ENCODE data around the gene HACD2.

The HACD2 gene

DNA sequence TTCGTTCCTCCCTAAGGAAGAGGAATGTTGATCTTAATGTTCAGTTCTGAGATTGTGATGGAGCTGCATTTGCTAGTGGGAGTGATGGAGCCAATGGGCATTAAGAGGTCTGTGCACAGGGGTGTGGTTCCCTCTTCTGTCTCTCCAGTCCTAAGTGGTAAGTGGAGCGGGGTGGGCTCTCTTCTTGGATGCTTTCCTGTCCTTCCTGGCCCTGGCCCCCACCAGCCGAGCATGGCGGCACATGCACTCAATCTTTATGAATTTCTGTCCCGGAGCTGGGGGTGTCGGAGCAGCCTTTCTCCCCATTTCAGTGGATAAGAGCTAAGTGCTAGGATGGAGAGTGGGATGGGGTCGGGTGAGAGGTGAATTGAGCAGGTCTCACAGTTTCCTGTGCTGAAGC is 98.4 kb downstream of the HACD2 start:
- DNase-seq (ENCODE audit: low read depth, low spot score): no peak
- H3K36me3 ChIP-seq (ENCODE audit: insufficient read depth, low read length): peaks cover 4% of the 10 kb centered on the region; the same call in 1 of the 2 replicates
- no peak for TF ChIP-seq EZH2 (IDR thresholded peaks at IDR 0.05)
- TF ChIP-seq FOXP2 (optimal IDR thresholded peaks at IDR 0.05; ENCODE audit: control extremely low read depth, extremely low read length, insufficient read depth): no peak
- no peak for TF ChIP-seq POLR2AphosphoS5 (IDR thresholded peaks at IDR 0.05; ENCODE audit: borderline replicate concordance, low read depth, low read length)
- H3K27ac ChIP-seq: no peak overlapping the region
- H3K4me3 ChIP-seq: no peak overlapping the region
- H3K9me3 ChIP-seq (ENCODE audit: low read depth, low read length): no peaks in the 10 kb centered on the region
- no peak overlapping the region for H3K9ac ChIP-seq (ENCODE audit: insufficient read length)

DNA sequence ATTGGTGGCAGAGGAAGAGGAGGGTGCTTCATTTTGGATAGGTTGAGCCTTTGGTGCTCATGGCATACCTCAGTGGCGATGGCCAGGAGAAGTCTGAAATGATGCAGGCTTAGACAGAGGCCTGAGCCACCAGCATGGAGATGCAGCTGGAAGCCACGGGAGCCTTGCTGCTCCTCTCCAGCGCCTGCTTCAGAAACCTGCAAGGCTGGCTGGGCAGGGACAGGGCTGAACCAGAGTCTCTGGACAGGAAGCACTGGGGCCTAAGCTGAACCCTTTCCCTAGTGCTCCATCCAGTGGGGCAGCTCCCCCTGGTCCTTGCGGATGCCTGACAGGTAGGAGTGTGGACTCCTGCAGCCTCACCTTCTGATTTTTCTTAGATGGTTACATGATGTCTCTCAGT is 99.3 kb downstream of the HACD2 start:
- no peak for DNase-seq (ENCODE audit: low read depth, low spot score)
- TF ChIP-seq FOXP2 (optimal IDR thresholded peaks at IDR 0.05; ENCODE audit: control extremely low read depth, extremely low read length, insufficient read depth): no peak
- no peak for TF ChIP-seq EZH2 (IDR thresholded peaks at IDR 0.05)
- TF ChIP-seq POLR2AphosphoS5 (IDR thresholded peaks at IDR 0.05; ENCODE audit: borderline replicate concordance, low read depth, low read length): no peak
- H3K9me3 ChIP-seq (ENCODE audit: low read depth, low read length): no peaks in the 10 kb centered on the region

DNA sequence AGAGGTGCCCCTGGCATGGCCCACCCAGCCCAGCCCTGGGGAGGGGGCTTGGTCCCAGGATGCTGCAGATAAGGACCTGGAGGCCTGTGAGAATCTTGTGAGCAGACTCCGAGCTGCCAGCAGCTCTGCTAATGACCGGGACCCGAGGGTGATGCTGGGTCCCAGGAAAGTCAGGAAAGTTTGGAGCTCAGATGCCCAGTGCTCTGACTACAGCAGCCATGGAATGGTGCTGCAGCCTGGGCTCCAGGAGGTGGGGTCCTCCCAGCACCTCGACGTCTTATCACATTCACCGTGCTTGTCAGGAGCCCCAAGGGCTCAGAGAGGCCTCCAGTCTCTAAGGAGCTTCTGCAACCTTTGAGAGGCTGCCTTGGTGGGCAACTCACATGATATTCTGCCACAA is 101.7 kb downstream of the HACD2 start:
- TF ChIP-seq EZH2 (IDR thresholded peaks at IDR 0.05): no peak
- TF ChIP-seq FOXP2 (optimal IDR thresholded peaks at IDR 0.05; ENCODE audit: control extremely low read depth, extremely low read length, insufficient read depth): no peak
- TF ChIP-seq POLR2AphosphoS5 (IDR thresholded peaks at IDR 0.05; ENCODE audit: borderline replicate concordance, low read depth, low read length): no peak
- H3K9ac ChIP-seq (ENCODE audit: insufficient read length): no peak overlapping the region
- H3K36me3 ChIP-seq (ENCODE audit: insufficient read depth, low read length): no peaks in the 10 kb centered on the region
- no peak overlapping the region for H3K27ac ChIP-seq
- DNase-seq (ENCODE audit: low read depth, low spot score): no peak
- H3K9me3 ChIP-seq (ENCODE audit: low read depth, low read length): no peaks in the 10 kb centered on the region
- H3K4me3 ChIP-seq: no peak overlapping the region

More for the DNA sequence above, 99.3 kb downstream of the HACD2 start:
- H3K4me3 ChIP-seq: no peak overlapping the region
- peaks cover 2% of the 10 kb centered on the region; the same call in 1 of the 2 replicates for H3K36me3 ChIP-seq (ENCODE audit: insufficient read depth, low read length)
- no peak overlapping the region for H3K27ac ChIP-seq
- no peak overlapping the region for H3K9ac ChIP-seq (ENCODE audit: insufficient read length)

DNA sequence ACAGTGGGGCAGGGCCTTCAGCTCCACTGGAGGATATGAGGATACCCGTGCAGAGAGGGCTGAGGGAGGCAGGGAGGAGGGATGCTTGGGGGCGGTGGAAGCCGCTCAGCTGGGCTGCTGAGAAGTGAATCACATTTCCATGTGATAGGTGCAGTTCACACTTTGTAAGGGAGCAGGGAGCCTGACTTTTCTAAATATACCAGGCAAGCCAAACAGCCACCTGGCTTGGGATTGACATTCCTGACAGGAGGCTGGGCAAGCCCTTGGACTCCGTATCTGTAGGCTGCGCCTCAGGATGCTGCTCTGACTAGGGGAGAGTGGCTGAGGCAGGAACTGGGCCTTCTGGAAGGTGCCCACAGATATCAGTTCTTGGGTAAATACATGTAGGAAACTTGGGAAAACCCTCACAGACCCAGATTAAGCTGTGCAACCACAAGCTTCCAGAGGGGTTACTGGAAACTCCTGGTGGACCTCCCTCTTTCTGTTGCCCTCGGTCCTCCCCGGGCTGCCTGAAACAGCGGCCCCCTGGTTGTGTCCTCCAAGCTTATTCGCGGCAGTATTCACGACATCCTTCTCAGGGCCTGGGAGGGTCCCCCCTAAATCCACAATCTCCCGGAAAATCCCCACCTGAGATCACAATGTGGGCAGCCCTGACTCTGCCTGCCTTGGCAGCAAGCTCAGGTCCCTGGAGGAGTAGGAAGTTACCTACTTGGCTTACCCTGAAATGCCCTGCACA is 103.0 kb downstream of the HACD2 start:
- Histone ChIP-seq H3K36me3 (ENCODE audit: insufficient read depth, low read length) (no peaks in the 10 kb centered on the region), H3K27ac (no peak overlapping the region), H3K9ac (ENCODE audit: insufficient read length) (no peak overlapping the region), H3K4me3 (no peak overlapping the region), H3K9me3 (ENCODE audit: low read depth, low read length) (no peaks in the 10 kb centered on the region)
- no peak for TF ChIP-seq POLR2AphosphoS5 (IDR thresholded peaks at IDR 0.05; ENCODE audit: borderline replicate concordance, low read depth, low read length)
- no peak for TF ChIP-seq EZH2 (IDR thresholded peaks at IDR 0.05)
- no peak for TF ChIP-seq FOXP2 (optimal IDR thresholded peaks at IDR 0.05; ENCODE audit: control extremely low read depth, extremely low read length, insufficient read depth)
- DNase-seq (ENCODE audit: low read depth, low spot score): no peak

DNA sequence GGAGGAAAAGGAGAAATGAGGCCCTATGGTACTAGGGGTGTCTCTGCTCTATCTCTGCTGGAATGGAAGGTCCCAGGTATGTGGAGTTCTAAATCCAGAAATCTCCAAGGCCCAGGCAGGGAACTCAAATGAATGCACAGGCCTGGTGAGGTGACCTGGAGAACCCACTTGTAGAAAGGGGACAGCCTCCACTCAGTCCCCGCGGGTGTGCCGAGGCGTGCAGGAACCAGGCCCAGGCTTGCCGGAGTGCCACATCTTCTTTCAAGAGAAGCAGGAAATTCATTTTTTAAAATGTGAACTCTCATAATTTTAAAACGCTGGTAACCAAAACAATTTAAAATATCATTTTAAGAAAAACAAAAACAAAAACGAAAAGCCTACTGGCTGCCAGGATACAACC is 103.8 kb downstream of the HACD2 start:
- Histone ChIP-seq H3K9ac (ENCODE audit: insufficient read length) (no peak overlapping the region), H3K9me3 (ENCODE audit: low read depth, low read length) (no peaks in the 10 kb centered on the region), H3K36me3 (ENCODE audit: insufficient read depth, low read length) (no peaks in the 10 kb centered on the region), H3K4me3 (no peak overlapping the region), H3K27ac (no peak overlapping the region)
- TF ChIP-seq FOXP2 (optimal IDR thresholded peaks at IDR 0.05; ENCODE audit: control extremely low read depth, extremely low read length, insufficient read depth) (no peak), EZH2 (IDR thresholded peaks at IDR 0.05) (no peak), POLR2AphosphoS5 (IDR thresholded peaks at IDR 0.05; ENCODE audit: borderline replicate concordance, low read depth, low read length) (no peak)
- no peak for DNase-seq (ENCODE audit: low read depth, low spot score)

DNA sequence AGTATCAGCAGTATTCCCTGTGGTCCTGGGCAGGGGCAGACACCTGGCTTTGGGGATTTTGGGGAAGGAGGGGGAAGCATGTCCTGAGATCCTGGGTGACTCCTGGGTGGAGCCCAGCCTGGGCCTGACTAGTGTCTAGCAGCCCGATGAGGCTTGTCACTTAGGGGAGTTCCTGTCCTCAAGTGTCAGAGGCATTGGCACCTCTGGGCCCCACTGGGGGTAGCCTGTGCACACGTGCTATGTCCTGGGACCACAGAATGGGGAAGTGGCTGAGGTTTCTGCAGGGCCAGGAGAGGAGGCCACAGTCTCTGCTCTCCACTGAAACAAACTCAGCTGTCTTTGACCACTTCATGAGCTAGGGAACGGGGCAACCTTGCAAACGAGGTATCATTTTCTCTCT is 104.4 kb downstream of the HACD2 start:
- no peaks in the 10 kb centered on the region for H3K9me3 ChIP-seq (ENCODE audit: low read depth, low read length)
- H3K9ac ChIP-seq (ENCODE audit: insufficient read length): no peak overlapping the region
- no peak for DNase-seq (ENCODE audit: low read depth, low spot score)
- no peaks in the 10 kb centered on the region for H3K36me3 ChIP-seq (ENCODE audit: insufficient read depth, low read length)
- TF ChIP-seq POLR2AphosphoS5 (IDR thresholded peaks at IDR 0.05; ENCODE audit: borderline replicate concordance, low read depth, low read length) (no peak), EZH2 (IDR thresholded peaks at IDR 0.05) (no peak), FOXP2 (optimal IDR thresholded peaks at IDR 0.05; ENCODE audit: control extremely low read depth, extremely low read length, insufficient read depth) (no peak)
- H3K27ac ChIP-seq: no peak overlapping the region
- no peak overlapping the region for H3K4me3 ChIP-seq

DNA sequence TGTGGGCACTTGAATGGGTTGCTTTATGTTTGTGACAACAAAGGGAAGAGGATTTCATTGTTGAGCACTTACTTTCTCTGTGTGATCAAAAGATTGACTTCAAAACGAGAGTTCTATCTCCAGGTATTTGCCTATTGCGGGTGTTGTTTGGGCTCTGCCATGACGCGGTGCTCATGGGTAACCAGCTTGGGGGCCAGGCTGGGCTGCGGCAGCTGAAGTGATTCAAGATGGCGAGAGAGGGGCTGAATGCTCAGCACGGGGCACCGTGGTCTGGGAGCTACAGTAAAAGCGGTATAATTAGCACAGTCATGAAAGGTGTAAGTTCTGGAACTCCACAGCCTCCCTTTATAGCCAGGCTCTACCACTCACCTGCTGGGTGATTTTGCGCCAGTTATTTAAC is 105.0 kb downstream of the HACD2 start:
- TF ChIP-seq EZH2 (IDR thresholded peaks at IDR 0.05): no peak
- no peak for TF ChIP-seq FOXP2 (optimal IDR thresholded peaks at IDR 0.05; ENCODE audit: control extremely low read depth, extremely low read length, insufficient read depth)
- no peak for TF ChIP-seq POLR2AphosphoS5 (IDR thresholded peaks at IDR 0.05; ENCODE audit: borderline replicate concordance, low read depth, low read length)

DNA sequence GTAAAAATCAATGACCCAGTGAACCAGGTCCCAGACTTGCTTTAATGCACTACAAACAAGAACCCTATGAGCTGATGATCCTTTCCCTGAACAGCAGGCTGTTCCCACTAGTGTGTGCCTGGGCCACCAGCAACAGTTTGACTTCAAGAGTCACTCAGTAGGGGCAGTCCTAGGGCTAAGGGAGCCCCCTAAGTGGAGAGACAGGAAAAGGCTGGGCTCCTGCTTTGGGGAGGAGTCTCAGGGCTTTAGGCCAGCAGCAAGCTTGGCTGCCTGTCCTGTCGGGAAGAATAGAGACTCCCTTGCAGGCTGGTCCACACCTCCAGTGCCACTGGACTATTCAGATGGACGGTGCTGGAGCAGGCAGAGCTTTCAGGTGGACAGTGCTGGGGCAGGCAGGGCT is 106.5 kb downstream of the HACD2 start:
- Histone ChIP-seq H3K9ac (ENCODE audit: insufficient read length) (no peak overlapping the region), H3K9me3 (ENCODE audit: low read depth, low read length) (no peaks in the 10 kb centered on the region), H3K27ac (no peak overlapping the region), H3K36me3 (ENCODE audit: insufficient read depth, low read length) (no peaks in the 10 kb centered on the region), H3K4me3 (no peak overlapping the region)
- TF ChIP-seq EZH2 (IDR thresholded peaks at IDR 0.05): no peak
- TF ChIP-seq FOXP2 (optimal IDR thresholded peaks at IDR 0.05; ENCODE audit: control extremely low read depth, extremely low read length, insufficient read depth): no peak
- TF ChIP-seq POLR2AphosphoS5 (IDR thresholded peaks at IDR 0.05; ENCODE audit: borderline replicate concordance, low read depth, low read length): no peak
- no peak for DNase-seq (ENCODE audit: low read depth, low spot score)

More for the DNA sequence above, 105.0 kb downstream of the HACD2 start:
- H3K36me3 ChIP-seq (ENCODE audit: insufficient read depth, low read length): no peaks in the 10 kb centered on the region
- no peak overlapping the region for H3K27ac ChIP-seq
- no peak overlapping the region for H3K9ac ChIP-seq (ENCODE audit: insufficient read length)
- H3K4me3 ChIP-seq: no peak overlapping the region
- DNase-seq (ENCODE audit: low read depth, low spot score): no peak
- H3K9me3 ChIP-seq (ENCODE audit: low read depth, low read length): no peaks in the 10 kb centered on the region

All from SK-N-MC (cell line).